OCI-LY3 (cell line): ENCODE results near the gene LEO1.

ENCODE experiments used
- H2AFZ ChIP-seq: fragments of 200-600, 300-600 bp; shearing (Covaris generic); 2 replicates; pipeline ENCODE4 v1.6.0; 2014; ENCODE audit warnings: antibody characterized with exemption, low read depth, low read length
- H3K27ac ChIP-seq: fragments of 200-600, 300-600 bp; sonication (generic); 2 replicates; pipeline ENCODE4 v1.5.1; 2014; ENCODE audit warnings: mild to moderate bottlenecking, low read length, moderate library complexity, mixed read lengths
- H3K27me3 ChIP-seq: fragments of 200-600, 300-600 bp; sonication (generic); 2 replicates; pipeline ENCODE4 v1.6.1; 2014; ENCODE audit warnings: low read depth, low read length, mixed read lengths
- H3K36me3 ChIP-seq: fragments of 200-600, 300-600 bp; sonication (generic); replicated peaks from 2 replicates; pipeline ENCODE3; 2014; ENCODE audit warnings: low read depth, low read length, mixed read lengths
- H3K4me1 ChIP-seq: fragments of 300-600, 200-600 bp; sonication (generic); 2 replicates; pipeline ENCODE4 v1.6.1; 2014; ENCODE audit warnings: low read length, mixed read lengths
- H3K4me2 ChIP-seq: fragments of 200-600, 300-600 bp; sonication (generic); 2 replicates; pipeline ENCODE4 v1.6.1; 2014; ENCODE audit warnings: low read length, mixed read lengths
- H3K4me3 ChIP-seq: fragments of 300-600, 200-600 bp; sonication (generic); 2 replicates; pipeline ENCODE4 v1.5.1; 2014; ENCODE audit warnings: antibody characterized with exemption, mild to moderate bottlenecking, low read length, moderate library complexity
- H3K79me2 ChIP-seq: fragments of 300-600, 200-600 bp; shearing (Covaris generic); 2 replicates; pipeline ENCODE4 v1.6.1; 2014; ENCODE audit warnings: mild to moderate bottlenecking, low read length, mixed read lengths
- H3K9ac ChIP-seq: fragments of 300-600, 200-600 bp; shearing (Covaris generic); 2 replicates; pipeline ENCODE4 v1.6.0; 2014; ENCODE audit warnings: mild to moderate bottlenecking, low read length, moderate library complexity
- H3K9me3 ChIP-seq: fragments of 200-600, 300-600 bp; shearing (Covaris generic); 2 replicates; pipeline ENCODE4 v1.6.1; 2014; ENCODE audit warnings: low read length, mixed read lengths; ENCODE audit not compliant: insufficient read depth
- H4K20me1 ChIP-seq: fragments of 200-600, 300-600 bp; sonication (generic); 2 replicates; pipeline ENCODE4 v1.6.1; 2016; ENCODE audit warnings: low read length, mixed read lengths; ENCODE audit not compliant: insufficient read depth
- CTCF ChIP-seq: fragments of 200-600, 300-600 bp; sonication (generic); IDR thresholded peaks from 2 replicates; pipeline ENCODE4 v1.5.1; 2014; ENCODE audit warnings: antibody characterized with exemption, low read length, low read depth
- EZH2phosphoT487 ChIP-seq: fragments of 200-600 bp; shearing (Covaris generic); IDR thresholded peaks from 2 replicates; pipeline ENCODE4 v1.6.1; 2018; ENCODE audit warnings: antibody characterized with exemption, mixed run types, low read depth

LEO1 gene

DNA sequence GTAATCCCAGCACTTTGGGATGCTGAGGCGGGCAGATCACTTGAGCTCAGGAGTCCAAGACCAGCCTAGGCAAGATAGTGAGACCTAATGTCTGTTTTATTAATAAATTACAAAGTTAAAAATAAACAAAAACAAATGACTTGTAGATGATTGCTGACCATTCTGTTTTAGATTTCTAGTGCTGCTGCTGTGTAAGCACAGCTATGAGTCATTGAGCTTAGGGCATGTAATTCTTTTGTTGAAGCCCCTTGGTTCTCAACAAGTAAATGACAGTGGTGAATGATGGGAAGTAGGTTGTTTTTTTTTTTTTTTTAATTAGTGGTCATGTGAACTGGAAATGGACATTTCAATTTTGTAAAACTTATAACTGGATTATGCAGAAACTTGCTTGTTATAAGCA is 63.3 kb downstream of the LEO1 start:
- TF ChIP-seq CTCF = no peak
- TF ChIP-seq EZH2phosphoT487 = no peak
- no peak overlapping the region for H3K4me2 ChIP-seq
- H4K20me1 ChIP-seq = no peaks in the 10 kb centered on the region
- no peak overlapping the region for H3K4me3 ChIP-seq
- H3K36me3 ChIP-seq = peaks cover 21% of the 10 kb centered on the region
- no peak overlapping the region for H3K27ac ChIP-seq
- H3K27me3 ChIP-seq = no peaks in the 10 kb centered on the region
- H3K9ac ChIP-seq = no peak overlapping the region
- no peaks in the 10 kb centered on the region for H3K79me2 ChIP-seq
- H3K9me3 ChIP-seq = no peaks in the 10 kb centered on the region
- H3K4me1 ChIP-seq = peaks cover 8% of the 10 kb centered on the region
- no peak overlapping the region for H2AFZ ChIP-seq

DNA sequence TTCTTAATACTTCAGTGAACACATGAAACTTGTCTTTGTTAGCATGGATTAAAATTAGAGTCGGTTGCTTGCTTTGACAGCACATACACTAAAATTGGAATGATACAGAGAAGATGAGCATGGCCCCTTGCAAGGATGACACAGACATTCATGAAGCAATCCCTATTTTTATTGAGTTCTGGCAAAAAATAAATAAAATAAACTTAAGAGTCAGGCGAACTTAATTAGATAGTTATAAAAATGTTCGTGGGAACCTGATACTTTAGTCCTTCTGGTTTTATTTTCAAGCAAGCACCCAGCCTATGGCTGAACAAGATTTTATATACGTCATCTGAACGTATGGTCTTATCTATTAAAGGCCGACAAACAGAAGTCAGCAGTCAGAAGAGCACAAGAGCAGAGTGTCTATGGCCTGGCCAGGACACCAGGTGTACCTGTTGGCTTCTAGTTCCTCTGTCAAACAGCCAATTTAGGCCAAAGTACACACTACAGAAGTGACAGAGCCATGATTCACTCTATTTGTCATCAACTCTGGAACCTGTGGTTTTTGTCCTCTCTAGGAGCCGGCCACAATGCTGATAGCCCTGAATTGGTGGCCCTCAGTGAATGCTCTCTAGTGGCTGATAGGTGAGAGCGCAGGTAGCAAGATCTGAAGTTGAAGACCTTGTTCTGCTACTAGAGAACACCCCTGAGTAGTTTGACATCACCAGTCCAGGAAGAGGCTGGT is 64.3 kb downstream of the LEO1 start:
- Histone ChIP-seq H3K36me3 (peaks cover 23% of the 10 kb centered on the region), H3K79me2 (no peaks in the 10 kb centered on the region), H3K4me3 (no peak overlapping the region), H4K20me1 (no peaks in the 10 kb centered on the region), H3K9me3 (no peaks in the 10 kb centered on the region), H3K4me2 (no peak overlapping the region), H3K4me1 (peaks cover 8% of the 10 kb centered on the region), H3K27ac (no peak overlapping the region), H3K27me3 (no peaks in the 10 kb centered on the region), H2AFZ (no peak overlapping the region), H3K9ac (no peak overlapping the region)
- TF ChIP-seq EZH2phosphoT487 = no peak
- no peak for TF ChIP-seq CTCF

DNA sequence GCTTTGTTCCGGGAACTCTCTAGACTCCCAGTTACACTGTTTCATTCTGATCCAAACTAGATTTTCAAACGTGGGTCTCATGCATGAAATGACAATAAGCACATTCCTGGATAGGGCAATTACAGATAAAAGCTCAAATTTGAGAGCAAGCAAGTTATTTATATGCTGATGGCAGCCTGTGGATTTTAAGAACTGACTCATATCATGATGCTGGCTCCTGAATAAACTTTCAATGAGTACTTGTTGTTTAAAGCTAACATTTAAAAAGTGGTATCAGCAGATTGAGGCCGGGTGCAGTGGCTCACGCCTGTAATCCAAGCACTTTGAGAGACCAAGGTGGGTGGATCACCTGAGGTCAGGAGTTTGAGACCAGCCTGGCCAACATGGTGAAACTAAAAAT is 66.6 kb downstream of the LEO1 start:
- Histone ChIP-seq H3K4me3 (no peak overlapping the region), H3K36me3 (peaks cover 20% of the 10 kb centered on the region), H3K27me3 (no peaks in the 10 kb centered on the region), H3K9me3 (no peaks in the 10 kb centered on the region), H2AFZ (no peak overlapping the region), H3K4me2 (no peak overlapping the region), H3K79me2 (no peaks in the 10 kb centered on the region), H4K20me1 (no peaks in the 10 kb centered on the region), H3K4me1 (peaks cover 8% of the 10 kb centered on the region), H3K9ac (no peak overlapping the region), H3K27ac (no peak overlapping the region)
- TF ChIP-seq EZH2phosphoT487 (no peak), CTCF (no peak)

- no peaks in the 10 kb centered on the region for H3K27me3 ChIP-seq
- no peak overlapping the region for H2AFZ ChIP-seq
- H3K9ac ChIP-seq = no peak overlapping the region
- no peak overlapping the region for H3K27ac ChIP-seq
- peaks cover 20% of the 10 kb centered on the region for H3K36me3 ChIP-seq
- peaks cover 8% of the 10 kb centered on the region for H3K4me1 ChIP-seq
- H3K79me2 ChIP-seq = no peaks in the 10 kb centered on the region
- no peak overlapping the region for H3K4me3 ChIP-seq
- TF ChIP-seq CTCF (no peak), EZH2phosphoT487 (no peak)
- no peaks in the 10 kb centered on the region for H3K9me3 ChIP-seq
- no peak overlapping the region for H3K4me2 ChIP-seq
- H4K20me1 ChIP-seq = no peaks in the 10 kb centered on the region
These were observed 67.2 kb downstream of the LEO1 start for GRCh38 chr15:51904421-51904820.
